ENCODE results near the gene FFAR3. TPM values are rescaled to one million over a fixed set of nuclear protein-coding genes. Genes with fewer than 3 reads are reported as not detected.

The FFAR3 gene
- polyA plus RNA-seq, 1 donor = 0.79 TPM

- Histone ChIP-seq H3K4me3 (ENCODE audit: low read length) (no peak overlapping the region), H3K36me3 (ENCODE audit: control insufficient read depth, insufficient read depth, low read length) (no peaks in the 10 kb centered on the region), H3K27me3 (ENCODE audit: control insufficient read depth, insufficient read depth, low read length) (no peaks in the 10 kb centered on the region), H3K4me1 (ENCODE audit: control insufficient read depth, insufficient read depth, low read length) (no peaks in the 10 kb centered on the region), H3K9me3 (ENCODE audit: control insufficient read depth, low read depth, low read length) (no peaks in the 10 kb centered on the region), H3K27ac (ENCODE audit: low read length) (no peak overlapping the region)
- no peak for DNase-seq
- 42% methylated on average over 3 of the region's 5 CpGs for WGBS (ENCODE audit: insufficient coverage, low lambda C conversion rate)
Observed at GRCh38 chr19:35342430-35342829, 15.8 kb upstream of the FFAR3 start.

GRCh38 chr19:35344511-35345031, 13.7 kb upstream of the FFAR3 start:
- no peak overlapping the region for H3K27ac ChIP-seq (ENCODE audit: low read length)
- no peaks in the 10 kb centered on the region for H3K27me3 ChIP-seq (ENCODE audit: control insufficient read depth, insufficient read depth, low read length)
- H3K4me3 ChIP-seq (ENCODE audit: low read length) = no peak overlapping the region
- H3K4me1 ChIP-seq (ENCODE audit: control insufficient read depth, insufficient read depth, low read length) = no peaks in the 10 kb centered on the region
- DNase-seq = no peak
- no peaks in the 10 kb centered on the region for H3K9me3 ChIP-seq (ENCODE audit: control insufficient read depth, low read depth, low read length)
- no peaks in the 10 kb centered on the region for H3K36me3 ChIP-seq (ENCODE audit: control insufficient read depth, insufficient read depth, low read length)
- WGBS (ENCODE audit: insufficient coverage, low lambda C conversion rate) = no CpG with 5 or more reads among the region's 17 CpGs

DNA sequence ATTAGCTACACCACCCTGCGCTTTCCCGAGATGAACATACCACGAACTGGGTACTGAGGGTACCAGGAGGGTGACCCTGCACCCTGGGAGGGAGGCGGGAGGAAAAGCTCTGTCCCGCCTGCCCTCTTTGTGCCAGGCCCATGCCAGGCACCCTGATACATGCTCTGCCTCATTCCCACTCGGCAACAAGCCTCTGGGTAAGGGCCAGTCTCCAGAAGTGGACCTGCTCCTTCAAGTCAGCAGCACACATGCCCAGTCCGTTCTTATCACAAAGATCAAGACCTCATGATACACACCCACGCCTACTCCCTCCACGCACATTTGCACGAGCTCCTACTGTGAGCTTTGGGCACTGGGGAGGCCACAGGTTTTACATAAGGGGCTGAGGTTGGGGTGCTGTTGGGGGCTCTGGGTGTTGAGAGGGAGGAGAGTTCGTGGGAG, 12.6 kb upstream of the FFAR3 start:
- H3K4me3 ChIP-seq (ENCODE audit: low read length) = no peak overlapping the region
- H3K9me3 ChIP-seq (ENCODE audit: control insufficient read depth, low read depth, low read length) = no peaks in the 10 kb centered on the region
- no peaks in the 10 kb centered on the region for H3K36me3 ChIP-seq (ENCODE audit: control insufficient read depth, insufficient read depth, low read length)
- H3K4me1 ChIP-seq (ENCODE audit: control insufficient read depth, insufficient read depth, low read length) = no peaks in the 10 kb centered on the region
- H3K27ac ChIP-seq (ENCODE audit: low read length) = no peak overlapping the region
- WGBS (ENCODE audit: insufficient coverage, low lambda C conversion rate) = no CpG with 5 or more reads among the region's 11 CpGs
- H3K27me3 ChIP-seq (ENCODE audit: control insufficient read depth, insufficient read depth, low read length) = no peaks in the 10 kb centered on the region
- DNase-seq = no peak

GRCh38 chr19:35346193-35347052, 11.8 kb upstream of the FFAR3 start:
- DNase-seq = no peak

GRCh38 chr19:35347171-35347929, 10.9 kb upstream of the FFAR3 start, which contains the start of gene FFAR1:
Gene FFAR1, plus strand, starts transcription at chr19:35347902. Its CDS starts 3,650 bp downstream, at chr19:35351552.
- WGBS (ENCODE audit: insufficient coverage, low lambda C conversion rate) = 93% methylated on average over 3 of the region's 18 CpGs
- H3K4me1 ChIP-seq (ENCODE audit: control insufficient read depth, insufficient read depth, low read length) = no peaks in the 10 kb centered on the region
- peaks cover 5% of the 10 kb centered on the region for H3K9me3 ChIP-seq (ENCODE audit: control insufficient read depth, low read depth, low read length)
- H3K4me3 ChIP-seq (ENCODE audit: low read length) = no peak within 1 kb of the TSS
- H3K27ac ChIP-seq (ENCODE audit: low read length) = no peak within 1 kb of the TSS
- H3K27me3 ChIP-seq (ENCODE audit: control insufficient read depth, insufficient read depth, low read length) = no peaks in the 10 kb centered on the region
- DNase-seq = no peak
- no peaks in the 10 kb centered on the region for H3K36me3 ChIP-seq (ENCODE audit: control insufficient read depth, insufficient read depth, low read length)

More at GRCh38 chr19:35346193-35347052, 11.8 kb upstream of the FFAR3 start:
- H3K4me3 ChIP-seq (ENCODE audit: low read length) = no peak overlapping the region
- H3K36me3 ChIP-seq (ENCODE audit: control insufficient read depth, insufficient read depth, low read length) = no peaks in the 10 kb centered on the region
- no peaks in the 10 kb centered on the region for H3K27me3 ChIP-seq (ENCODE audit: control insufficient read depth, insufficient read depth, low read length)
- no peaks in the 10 kb centered on the region for H3K4me1 ChIP-seq (ENCODE audit: control insufficient read depth, insufficient read depth, low read length)
- no peak overlapping the region for H3K27ac ChIP-seq (ENCODE audit: low read length)
- H3K9me3 ChIP-seq (ENCODE audit: control insufficient read depth, low read depth, low read length) = no peaks in the 10 kb centered on the region
- WGBS (ENCODE audit: insufficient coverage, low lambda C conversion rate) = no CpG with 5 or more reads among the region's 28 CpGs

- no peak overlapping the region for H3K4me3 ChIP-seq (ENCODE audit: low read length)
- no peaks in the 10 kb centered on the region for H3K4me1 ChIP-seq (ENCODE audit: control insufficient read depth, insufficient read depth, low read length)
- H3K27me3 ChIP-seq (ENCODE audit: control insufficient read depth, insufficient read depth, low read length) = no peaks in the 10 kb centered on the region
- DNase-seq = no peak
- 100% methylated on average over 1 of the region's 7 CpGs for WGBS (ENCODE audit: insufficient coverage, low lambda C conversion rate)
- no peak overlapping the region for H3K27ac ChIP-seq (ENCODE audit: low read length)
- H3K9me3 ChIP-seq (ENCODE audit: control insufficient read depth, low read depth, low read length) = peaks cover 5% of the 10 kb centered on the region
- H3K36me3 ChIP-seq (ENCODE audit: control insufficient read depth, insufficient read depth, low read length) = no peaks in the 10 kb centered on the region
Observed at GRCh38 chr19:35347930-35348298, 10.3 kb upstream of the FFAR3 start.

GRCh38 chr19:35348911-35349611, 9.2 kb upstream of the FFAR3 start:
- WGBS (ENCODE audit: insufficient coverage, low lambda C conversion rate) = no CpG with 5 or more reads among the region's 18 CpGs
- H3K36me3 ChIP-seq (ENCODE audit: control insufficient read depth, insufficient read depth, low read length) = no peaks in the 10 kb centered on the region
- H3K27me3 ChIP-seq (ENCODE audit: control insufficient read depth, insufficient read depth, low read length) = no peaks in the 10 kb centered on the region
- H3K9me3 ChIP-seq (ENCODE audit: control insufficient read depth, low read depth, low read length) = peaks cover 5% of the 10 kb centered on the region
- no peak for DNase-seq
- no peak overlapping the region for H3K27ac ChIP-seq (ENCODE audit: low read length)
- H3K4me3 ChIP-seq (ENCODE audit: low read length) = no peak overlapping the region
- no peaks in the 10 kb centered on the region for H3K4me1 ChIP-seq (ENCODE audit: control insufficient read depth, insufficient read depth, low read length)

- no peak overlapping the region for H3K27ac ChIP-seq (ENCODE audit: low read length)
- WGBS (ENCODE audit: insufficient coverage, low lambda C conversion rate) = 76% methylated on average over 2 of the region's 17 CpGs
- H3K27me3 ChIP-seq (ENCODE audit: control insufficient read depth, insufficient read depth, low read length) = no peaks in the 10 kb centered on the region
- no peak overlapping the region for H3K4me3 ChIP-seq (ENCODE audit: low read length)
- peaks cover 5% of the 10 kb centered on the region for H3K9me3 ChIP-seq (ENCODE audit: control insufficient read depth, low read depth, low read length)
- no peaks in the 10 kb centered on the region for H3K4me1 ChIP-seq (ENCODE audit: control insufficient read depth, insufficient read depth, low read length)
- no peak for DNase-seq
- no peaks in the 10 kb centered on the region for H3K36me3 ChIP-seq (ENCODE audit: control insufficient read depth, insufficient read depth, low read length)
Observed at GRCh38 chr19:35349614-35350521, 8.4 kb upstream of the FFAR3 start.

- H3K4me3 ChIP-seq (ENCODE audit: low read length) = no peak overlapping the region
- no CpG with 5 or more reads among the region's 7 CpGs for WGBS (ENCODE audit: insufficient coverage, low lambda C conversion rate)
- H3K4me1 ChIP-seq (ENCODE audit: control insufficient read depth, insufficient read depth, low read length) = no peaks in the 10 kb centered on the region
- no peaks in the 10 kb centered on the region for H3K27me3 ChIP-seq (ENCODE audit: control insufficient read depth, insufficient read depth, low read length)
- no peaks in the 10 kb centered on the region for H3K36me3 ChIP-seq (ENCODE audit: control insufficient read depth, insufficient read depth, low read length)
- peaks cover 5% of the 10 kb centered on the region for H3K9me3 ChIP-seq (ENCODE audit: control insufficient read depth, low read depth, low read length)
- no peak for DNase-seq
- no peak overlapping the region for H3K27ac ChIP-seq (ENCODE audit: low read length)
Observed at GRCh38 chr19:35350591-35350990, 7.7 kb upstream of the FFAR3 start.
